ENCODE data around the gene LCE1B.

DNA sequence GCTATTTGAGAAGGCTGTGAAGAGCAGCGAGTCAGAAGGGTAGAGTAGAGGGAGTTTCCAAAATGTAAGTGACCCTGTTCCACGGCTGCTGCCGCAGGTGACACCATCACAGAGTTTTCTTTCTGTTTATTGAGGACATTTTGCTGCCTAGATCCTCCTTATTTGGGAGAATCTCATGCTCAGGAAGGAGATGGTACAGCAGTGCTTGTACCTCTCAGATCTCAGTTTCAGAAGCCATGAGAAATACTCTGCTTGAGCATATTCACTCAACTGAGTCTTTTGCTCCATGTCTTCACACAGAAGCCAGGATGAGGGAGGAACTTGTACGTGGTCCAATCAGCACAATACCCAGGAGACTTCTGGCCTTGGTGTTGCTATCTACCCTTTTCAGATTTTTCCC, 49.6 kb downstream of the LCE1B start:
- TF ChIP-seq POLR2AphosphoS5 (IDR thresholded peaks at IDR 0.05) (no peak), POLR2A (IDR thresholded peaks at IDR 0.05) (no peak)
- TF ChIP-seq, protein P1, sequence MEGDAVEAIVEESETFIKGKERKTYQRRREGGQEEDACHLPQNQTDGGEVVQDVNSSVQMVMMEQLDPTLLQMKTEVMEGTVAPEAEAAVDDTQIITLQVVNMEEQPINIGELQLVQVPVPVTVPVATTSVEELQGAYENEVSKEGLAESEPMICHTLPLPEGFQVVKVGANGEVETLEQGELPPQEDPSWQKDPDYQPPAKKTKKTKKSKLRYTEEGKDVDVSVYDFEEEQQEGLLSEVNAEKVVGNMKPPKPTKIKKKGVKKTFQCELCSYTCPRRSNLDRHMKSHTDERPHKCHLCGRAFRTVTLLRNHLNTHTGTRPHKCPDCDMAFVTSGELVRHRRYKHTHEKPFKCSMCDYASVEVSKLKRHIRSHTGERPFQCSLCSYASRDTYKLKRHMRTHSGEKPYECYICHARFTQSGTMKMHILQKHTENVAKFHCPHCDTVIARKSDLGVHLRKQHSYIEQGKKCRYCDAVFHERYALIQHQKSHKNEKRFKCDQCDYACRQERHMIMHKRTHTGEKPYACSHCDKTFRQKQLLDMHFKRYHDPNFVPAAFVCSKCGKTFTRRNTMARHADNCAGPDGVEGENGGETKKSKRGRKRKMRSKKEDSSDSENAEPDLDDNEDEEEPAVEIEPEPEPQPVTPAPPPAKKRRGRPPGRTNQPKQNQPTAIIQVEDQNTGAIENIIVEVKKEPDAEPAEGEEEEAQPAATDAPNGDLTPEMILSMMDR (IDR thresholded peaks at IDR 0.05) = no peak

All from breast epithelium (tissue), 3 donors.